HG02981 (cell line): ENCODE results near the gene SLC17A4.
A peak's percentile ranks its signal among the peaks of the same experiment; 100 is the strongest.

Experiments
- ATAC-seq: cut with Tn5 transposase; IDR thresholded peaks from one replicate; pipeline ENCODE4 v1.9.1; 2021; ENCODE audit warnings: mild to moderate bottlenecking, moderate library complexity; ENCODE audit not compliant: unreplicated experiment

Gene SLC17A4

DNA sequence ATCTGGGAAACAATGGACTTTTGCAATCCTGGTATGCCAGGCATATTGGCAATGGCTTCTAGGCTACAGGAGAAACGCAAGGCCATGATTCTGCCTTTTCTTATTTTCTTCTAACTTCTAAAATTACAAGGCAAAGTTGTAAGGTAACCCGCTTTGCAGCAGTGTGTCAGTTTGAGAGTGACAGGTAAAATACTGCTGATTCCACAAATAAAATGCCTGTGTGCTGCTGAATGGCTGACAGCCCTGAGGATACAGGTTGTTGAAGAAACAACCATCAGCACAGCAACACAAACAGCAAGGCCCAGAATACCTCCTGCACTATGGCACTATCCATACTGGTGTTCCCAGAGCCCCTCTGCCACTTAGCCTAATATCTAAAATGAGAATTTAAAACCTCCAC lies 40.2 kb downstream of the SLC17A4 start:
- no peak for ATAC-seq

DNA sequence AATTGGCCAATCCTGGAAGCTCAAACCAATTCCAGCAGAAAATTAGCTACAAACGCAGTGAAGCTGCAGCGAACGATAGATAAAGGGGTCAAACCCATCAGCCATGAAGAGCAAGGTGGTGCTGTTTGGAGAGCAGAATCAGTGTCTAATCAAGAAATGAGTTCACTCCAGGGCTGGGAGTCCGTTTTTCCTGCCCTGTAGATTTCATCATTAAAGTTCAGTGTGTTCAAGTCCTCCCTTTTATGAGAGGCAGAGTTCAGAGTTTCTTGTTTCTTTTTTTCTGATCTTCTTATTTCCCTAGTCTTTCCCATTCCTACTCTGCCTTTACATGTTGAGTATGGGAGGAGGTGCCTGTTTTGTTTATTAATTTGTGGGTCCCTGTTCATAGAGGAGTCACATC lies 46.9 kb downstream of the SLC17A4 start:
- ATAC-seq, result no peak

GRCh38 chr6:25804804-25805203 lies 50.3 kb downstream of the SLC17A4 start:
- no peak for ATAC-seq

- no peak for ATAC-seq
Observed at GRCh38 chr6:25815194-25815593, 60.7 kb downstream of the SLC17A4 start.

DNA sequence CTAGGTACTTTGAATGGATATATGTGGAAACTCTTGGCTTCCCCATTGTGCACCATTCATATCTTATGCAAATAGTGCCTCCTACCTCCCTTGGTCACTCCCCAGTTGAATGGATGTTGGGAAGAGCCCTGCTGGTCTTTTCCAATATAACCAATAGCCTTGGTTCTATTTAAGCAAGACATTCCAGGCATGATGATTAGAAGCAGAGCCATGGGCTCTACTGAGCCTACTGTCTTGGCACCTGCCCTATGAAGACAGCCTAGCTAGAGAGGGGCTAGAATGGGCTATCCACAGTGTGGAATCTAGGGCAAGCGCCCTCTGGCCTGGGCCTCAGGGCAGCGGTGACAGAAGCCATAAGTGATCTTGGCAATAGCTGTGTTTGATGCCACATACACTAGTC lies 61.7 kb downstream of the SLC17A4 start:
- ATAC-seq, result no peak

- ATAC-seq, result no peak
Observed at GRCh38 chr6:25821341-25821740, 66.8 kb downstream of the SLC17A4 start.

- peak; percentile 65 for ATAC-seq
Observed at GRCh38 chr6:25829375-25829774, 74.8 kb downstream of the SLC17A4 start.

GRCh38 chr6:25830458-25830857 lies 75.9 kb downstream of the SLC17A4 start:
- ATAC-seq, result no peak
